Hepatocyte (in vitro differentiated cells): ENCODE results near the gene SERPING1. TPM values are rescaled to one million over a fixed set of nuclear protein-coding genes. Genes with fewer than 3 reads are reported as not detected.

Source experiments
- DNase-seq: peaks from one replicate; pipeline ENCODE4 v3.0.0-alpha.2; 2016; ENCODE audit warnings: low spot score
- H2AFZ ChIP-seq: fragments of 200-600 bp; sonication (generic); 2 replicates; pipeline ENCODE4 v1.6.0; 2016; ENCODE audit warnings: antibody characterized with exemption, mild to moderate bottlenecking
- H3K27ac ChIP-seq: fragments of 200-600 bp; sonication (generic); 2 replicates; pipeline ENCODE4 v1.5.1; 2016; ENCODE audit warnings: mild to moderate bottlenecking
- H3K27me3 ChIP-seq: fragments of 200-600 bp; sonication (generic); 2 replicates; pipeline ENCODE4 v1.6.1; 2016
- H3K36me3 ChIP-seq: fragments of 200-600 bp; sonication (generic); replicated peaks from 2 replicates; pipeline ENCODE4 v1.5.1; 2016; ENCODE audit warnings: low read depth; ENCODE audit not compliant: insufficient read depth
- H3K4me1 ChIP-seq: fragments of 200-600 bp; sonication (generic); 2 replicates; pipeline ENCODE4 v1.5.1; 2016; ENCODE audit warnings: mild to moderate bottlenecking, moderate library complexity; ENCODE audit not compliant: insufficient read depth
- H3K4me2 ChIP-seq: fragments of 200-600 bp; sonication (generic); 2 replicates; pipeline ENCODE4 v1.6.0; 2016
- H3K4me3 ChIP-seq: fragments of 200-600 bp; sonication (generic); 2 replicates; pipeline ENCODE4 v1.5.1; 2016; ENCODE audit warnings: mild to moderate bottlenecking
- H3K79me2 ChIP-seq: fragments of 200-600 bp; sonication (generic); 2 replicates; pipeline ENCODE4 v1.6.0; 2017; ENCODE audit warnings: mild to moderate bottlenecking
- H3K9me2 ChIP-seq: fragments of 200-600 bp; sonication (generic); replicated peaks from 2 replicates; pipeline ENCODE4 v1.6.0; 2017; ENCODE audit warnings: mild to moderate bottlenecking; ENCODE audit not compliant: insufficient read depth
- H3K9me3 ChIP-seq: fragments of 200-600 bp; sonication (generic); 2 replicates; pipeline ENCODE4 v1.5.1; 2016; ENCODE audit warnings: low read depth, mild to moderate bottlenecking
- H4K20me1 ChIP-seq: fragments of 200-600 bp; sonication (generic); 2 replicates; pipeline ENCODE4 v1.6.0; 2016; ENCODE audit warnings: mild to moderate bottlenecking; ENCODE audit not compliant: insufficient read depth, poor library complexity, severe bottlenecking
- EZH2 ChIP-seq: fragments of 200-600 bp; sonication (generic); IDR thresholded peaks from 2 replicates; pipeline ENCODE4 v1.6.1; 2016; ENCODE audit warnings: antibody characterized with exemption, mild to moderate bottlenecking, borderline replicate concordance
- EZH2phosphoT487 ChIP-seq: fragments of 200-600 bp; sonication (generic); IDR thresholded peaks from one replicate; pipeline ENCODE4 v1.6.1; 2018; ENCODE audit warnings: antibody characterized with exemption, mild to moderate bottlenecking, low read depth, moderate library complexity; ENCODE audit not compliant: unreplicated experiment, severe bottlenecking
- WGBS: methylation state at CpG from one replicate; pipeline ENCODE4 v1.1.6; 2016; ENCODE audit warnings: low lambda C conversion rate; ENCODE audit errors: missing lambda C conversion rate; 5-methylcytosine and 5-hydroxymethylcytosine counted together
- polyA plus RNA-seq: library from polyadenylated mRNA; unstranded; fragments of >200 nt; fragmentation: Nextera tagmentation; extraction: Ambion mirVana; gene quantifications from 2 replicates; pipeline ENCODE4 v1.2.1, GENCODE V29; 2016
- total RNA-seq: library from RNA; depleted of rRNA; stranded (reverse); fragments of >200 nt; gene quantifications from 2 replicates; pipeline ENCODE4 v1.2.3, GENCODE V29; 2014
- TF ChIP-seq, protein P1 (sequence below): fragments of 200-600 bp; sonication (generic); IDR thresholded peaks from 2 replicates; pipeline ENCODE4 v1.5.1; 2016; ENCODE audit warnings: antibody characterized with exemption, mild to moderate bottlenecking; ENCODE audit not compliant: poor library complexity

Gene SERPING1
- total and polyA plus RNA-seq, 2 experiments from 2014 or later, result 129 to 445 TPM

DNA sequence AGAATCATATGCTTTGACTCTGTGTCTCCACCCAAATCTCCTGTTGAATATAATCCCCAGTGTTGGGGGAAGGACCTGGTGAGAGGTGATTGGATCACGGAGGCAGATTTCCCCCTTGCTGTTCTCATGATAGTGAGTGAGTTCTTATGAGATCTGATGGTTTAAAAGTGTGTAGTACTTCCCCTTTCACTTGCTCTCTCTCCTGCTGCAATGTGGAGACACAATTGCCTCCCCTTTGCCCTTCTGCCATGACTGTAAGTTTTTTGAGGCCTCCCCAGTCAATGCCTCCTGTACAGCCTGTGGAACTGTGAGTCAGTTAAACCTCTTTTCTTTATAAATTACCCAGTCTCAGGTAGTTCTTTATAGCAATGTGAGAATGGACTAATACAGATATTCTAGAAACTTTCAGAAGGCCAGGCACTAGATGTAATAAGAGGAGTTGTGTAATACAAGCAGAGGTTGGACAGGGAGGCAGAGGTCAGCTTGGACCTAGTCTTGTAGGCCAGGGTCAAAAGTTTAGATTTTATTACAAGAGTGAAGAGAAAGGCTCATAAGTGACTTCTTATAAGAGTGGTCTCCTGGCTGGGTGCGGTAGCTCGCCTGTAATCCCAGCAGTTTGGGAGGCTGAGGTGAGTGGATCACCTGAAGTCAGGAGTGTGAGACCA is 9.3 kb upstream of the SERPING1 start:
- 88% methylated on average over 3 of the region's 3 CpGs for WGBS
- no peaks in the 10 kb centered on the region for H4K20me1 ChIP-seq
- no peak for DNase-seq

DNA sequence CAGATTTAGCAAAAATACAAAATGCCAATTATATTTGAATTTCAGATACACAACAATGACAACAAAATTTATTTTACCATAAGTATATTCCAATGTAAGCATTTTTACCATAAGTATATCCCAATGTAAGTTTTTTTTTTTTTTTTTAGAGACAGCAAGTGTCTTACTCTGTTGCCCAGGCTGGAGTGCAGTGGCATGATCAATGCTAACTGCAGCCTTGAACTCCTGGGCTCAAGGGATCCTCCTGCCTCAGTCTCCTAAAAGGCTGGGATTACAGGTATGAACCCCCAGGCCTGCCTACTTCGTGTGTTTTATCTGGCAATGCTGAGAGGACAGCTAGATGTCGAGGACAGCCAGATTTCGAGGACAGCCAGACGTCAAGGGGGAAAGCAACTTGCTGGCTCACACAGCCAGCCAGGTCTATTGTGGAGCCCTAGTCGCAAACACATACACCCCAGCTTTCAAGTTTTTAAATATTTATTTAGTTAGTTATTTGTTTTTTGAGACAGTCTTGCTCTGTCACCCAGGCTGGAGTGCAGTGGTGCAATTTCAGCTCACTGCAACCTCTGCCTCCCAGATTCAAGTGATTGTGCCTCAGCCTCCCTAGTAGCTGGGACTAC is 1.1 kb upstream of the SERPING1 start:
- H3K36me3 ChIP-seq, result no peaks in the 10 kb centered on the region
- no peaks in the 10 kb centered on the region for H3K27me3 ChIP-seq
- H3K4me1 ChIP-seq, result peaks cover 13% of the 10 kb centered on the region
- H3K4me2 ChIP-seq, result no peak overlapping the region
- WGBS, result 75% methylated on average over 5 of the region's 5 CpGs
- H3K79me2 ChIP-seq, result no peaks in the 10 kb centered on the region
- no peak for TF ChIP-seq EZH2
- TF ChIP-seq, protein P1, sequence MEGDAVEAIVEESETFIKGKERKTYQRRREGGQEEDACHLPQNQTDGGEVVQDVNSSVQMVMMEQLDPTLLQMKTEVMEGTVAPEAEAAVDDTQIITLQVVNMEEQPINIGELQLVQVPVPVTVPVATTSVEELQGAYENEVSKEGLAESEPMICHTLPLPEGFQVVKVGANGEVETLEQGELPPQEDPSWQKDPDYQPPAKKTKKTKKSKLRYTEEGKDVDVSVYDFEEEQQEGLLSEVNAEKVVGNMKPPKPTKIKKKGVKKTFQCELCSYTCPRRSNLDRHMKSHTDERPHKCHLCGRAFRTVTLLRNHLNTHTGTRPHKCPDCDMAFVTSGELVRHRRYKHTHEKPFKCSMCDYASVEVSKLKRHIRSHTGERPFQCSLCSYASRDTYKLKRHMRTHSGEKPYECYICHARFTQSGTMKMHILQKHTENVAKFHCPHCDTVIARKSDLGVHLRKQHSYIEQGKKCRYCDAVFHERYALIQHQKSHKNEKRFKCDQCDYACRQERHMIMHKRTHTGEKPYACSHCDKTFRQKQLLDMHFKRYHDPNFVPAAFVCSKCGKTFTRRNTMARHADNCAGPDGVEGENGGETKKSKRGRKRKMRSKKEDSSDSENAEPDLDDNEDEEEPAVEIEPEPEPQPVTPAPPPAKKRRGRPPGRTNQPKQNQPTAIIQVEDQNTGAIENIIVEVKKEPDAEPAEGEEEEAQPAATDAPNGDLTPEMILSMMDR, result no peak
- TF ChIP-seq EZH2phosphoT487, result no peak
- no peaks in the 10 kb centered on the region for H3K9me3 ChIP-seq
- no peak overlapping the region for H3K4me3 ChIP-seq
- no peak overlapping the region for H2AFZ ChIP-seq
- H3K9me2 ChIP-seq, result no peaks in the 10 kb centered on the region
- no peaks in the 10 kb centered on the region for H4K20me1 ChIP-seq
- no peak overlapping the region for H3K27ac ChIP-seq
- DNase-seq, result no peak

More for the DNA sequence above, 9.3 kb upstream of the SERPING1 start:
- no peaks in the 10 kb centered on the region for H3K4me1 ChIP-seq
- H3K4me2 ChIP-seq, result no peak overlapping the region
- no peak for TF ChIP-seq EZH2phosphoT487
- TF ChIP-seq EZH2, result no peak
- TF ChIP-seq, protein P1, result no peak
- no peak overlapping the region for H3K4me3 ChIP-seq
- H3K27ac ChIP-seq, result no peak overlapping the region
- H3K27me3 ChIP-seq, result no peaks in the 10 kb centered on the region
- H3K9me2 ChIP-seq, result no peaks in the 10 kb centered on the region
- H3K79me2 ChIP-seq, result no peaks in the 10 kb centered on the region
- H3K36me3 ChIP-seq, result no peaks in the 10 kb centered on the region
- no peak overlapping the region for H2AFZ ChIP-seq
- H3K9me3 ChIP-seq, result no peaks in the 10 kb centered on the region

DNA sequence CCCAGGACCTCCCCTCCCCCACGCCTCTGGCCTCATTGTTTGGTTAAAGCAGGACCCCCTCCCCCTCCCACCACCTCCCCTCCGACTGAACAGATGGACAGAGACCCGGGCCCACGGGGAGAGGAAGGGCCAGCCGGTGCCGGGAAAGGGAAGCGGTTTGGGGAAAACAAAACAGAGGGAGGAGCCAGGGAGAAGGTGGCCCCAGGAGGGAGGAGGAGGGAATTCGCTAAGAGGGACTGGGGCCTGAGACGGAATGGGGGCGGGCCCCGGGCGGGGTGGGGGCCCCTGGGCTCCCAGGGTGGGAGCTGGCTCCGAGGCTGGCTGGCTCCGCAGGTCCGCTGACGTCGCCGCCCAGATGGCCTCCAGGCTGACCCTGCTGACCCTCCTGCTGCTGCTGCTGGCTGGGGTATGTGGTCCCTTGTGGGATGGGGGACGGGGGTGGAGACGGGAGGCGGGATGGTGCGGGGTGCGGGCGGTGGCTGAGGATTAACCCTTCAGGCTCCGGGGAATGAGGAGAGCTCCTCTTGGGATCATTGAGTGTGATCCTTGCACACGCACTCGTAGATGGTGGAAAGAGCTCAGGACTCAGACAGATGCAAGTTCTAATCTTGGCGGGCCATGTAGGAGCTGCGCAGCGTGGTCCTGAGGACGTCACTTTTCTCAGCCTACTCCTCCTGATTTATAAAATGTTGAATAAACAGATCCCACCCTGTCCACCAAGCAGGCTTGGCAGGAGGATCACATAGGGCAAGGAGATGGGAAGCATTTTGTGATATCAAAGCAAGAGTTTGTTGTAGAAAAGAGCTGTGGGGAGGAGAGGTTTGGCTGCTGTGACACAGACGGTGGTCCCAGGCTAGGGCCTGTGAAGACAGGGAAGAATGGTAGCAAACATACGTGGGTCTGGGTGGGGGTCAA is 688 bp downstream of the SERPING1 start:
- Histone ChIP-seq H3K4me3 (peak overlapping the region; percentile 48), H3K79me2 (no peaks in the 10 kb centered on the region), H4K20me1 (no peaks in the 10 kb centered on the region), H3K9me2 (no peaks in the 10 kb centered on the region), H3K36me3 (no peaks in the 10 kb centered on the region), H3K9me3 (no peaks in the 10 kb centered on the region), H2AFZ (peak overlapping the region; percentile 58), H3K27me3 (no peaks in the 10 kb centered on the region), H3K4me1 (peaks cover 13% of the 10 kb centered on the region), H3K4me2 (peak overlapping the region; percentile 87), H3K27ac (peak overlapping the region; percentile 85)
- peak; percentile 83 for DNase-seq
- TF ChIP-seq, protein P1, result no peak
- TF ChIP-seq EZH2phosphoT487 (no peak), EZH2 (no peak)
- 2% methylated on average over 26 of the region's 33 CpGs for WGBS
